ENCODE data around the gene DGCR8. TPM values are rescaled to one million over a fixed set of nuclear protein-coding genes. Genes with fewer than 3 reads are reported as not detected.

DGCR8 gene
- 23.0 and 37.3 TPM in 2 replicates for total RNA-seq (2014; rRNA removed; shearing (Covaris generic))

DNA sequence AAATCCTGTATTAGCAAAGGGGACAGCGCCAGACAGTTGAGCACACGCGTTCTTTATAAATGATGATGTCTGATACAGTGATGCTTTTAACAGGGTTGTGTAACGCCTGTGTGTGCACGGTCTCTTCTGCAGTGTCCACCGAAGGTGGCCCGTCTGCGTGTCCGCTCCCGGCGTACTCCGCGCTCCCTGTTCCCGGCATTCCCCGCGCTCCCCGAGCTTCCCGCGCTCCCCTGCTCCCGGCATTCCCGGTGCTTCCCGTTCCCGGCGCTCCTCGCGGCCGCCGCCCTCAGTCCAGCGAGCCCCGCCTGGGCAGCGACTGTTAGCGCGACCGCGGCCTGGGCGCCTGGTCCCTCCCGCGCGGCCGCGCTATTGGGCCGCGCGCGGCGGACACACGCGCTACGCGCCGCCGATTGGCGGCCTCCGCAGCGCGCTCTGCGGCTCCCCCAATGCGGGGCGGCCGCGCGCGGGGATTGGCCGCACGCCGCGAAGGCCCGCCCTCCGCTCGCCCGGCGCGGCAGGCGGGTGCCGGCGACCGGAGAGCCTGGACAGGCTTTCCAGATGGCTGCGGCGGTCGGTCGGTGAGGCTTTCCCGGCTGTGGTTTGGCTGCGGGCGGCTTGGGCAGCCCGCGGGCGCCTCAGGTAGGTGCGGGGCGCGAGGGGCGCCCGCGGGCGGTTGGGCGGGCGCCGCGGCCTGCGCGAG, at the start of gene DGCR8:
DGCR8 (plus strand) TSS at position 497 of the 700 bp plus-strand sequence. CDS start 5,723 bp downstream, outside the sequence.
- Histone ChIP-seq H3K27me3 (ENCODE audit: control insufficient read depth, insufficient read depth, low read length) (no peaks in the 10 kb centered on the region), H3K4me3 (ENCODE audit: insufficient read depth, low read depth, low read length) (peak within 1 kb of the TSS; percentile 74), H3K36me3 (replicated peaks; ENCODE audit: control insufficient read depth, insufficient read depth, low read length) (no peaks in the 10 kb centered on the region)
- peak; percentile 99 for DNase-seq

DNA sequence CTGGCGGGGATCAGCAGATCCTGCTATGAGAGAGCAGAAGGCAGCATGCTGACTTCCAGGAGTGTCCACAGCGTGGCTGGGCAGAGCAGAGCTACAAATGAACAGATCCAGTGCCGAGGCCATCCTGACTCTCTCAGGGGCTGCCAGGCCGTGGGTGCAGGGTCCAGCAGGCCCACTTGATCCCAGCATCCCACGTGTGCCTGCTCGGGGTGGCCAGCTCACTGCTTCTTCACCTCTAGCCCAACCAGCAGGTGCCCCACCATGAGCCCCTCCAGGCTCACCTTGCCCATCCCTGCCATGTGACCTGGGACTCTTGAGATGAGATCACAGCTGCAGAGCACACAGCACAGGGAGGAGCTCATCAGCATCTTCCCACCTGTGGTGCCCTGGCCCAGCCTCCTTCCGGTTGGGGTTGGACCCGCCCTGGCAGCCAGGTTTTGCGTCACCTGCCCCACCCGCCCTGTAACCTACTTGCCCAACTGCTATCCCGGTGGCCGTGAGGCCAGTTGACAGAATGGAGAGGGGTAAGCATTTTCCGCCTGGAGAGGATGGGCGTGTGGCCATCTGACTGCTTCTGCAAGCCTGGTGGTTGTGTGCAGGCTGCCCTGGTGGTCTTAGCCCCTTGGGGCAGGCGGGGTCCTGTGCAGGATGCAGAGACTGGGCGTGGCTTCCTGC, 48.2 kb upstream of the DGCR8 start:
- Histone ChIP-seq H3K27me3 (ENCODE audit: control insufficient read depth, insufficient read depth, low read length) (no peaks in the 10 kb centered on the region), H3K4me3 (ENCODE audit: insufficient read depth, low read depth, low read length) (no peak overlapping the region), H3K36me3 (replicated peaks; ENCODE audit: control insufficient read depth, insufficient read depth, low read length) (no peaks in the 10 kb centered on the region; the same call in 1 of the 2 replicates)
- DNase-seq = peak; percentile 71

DNA sequence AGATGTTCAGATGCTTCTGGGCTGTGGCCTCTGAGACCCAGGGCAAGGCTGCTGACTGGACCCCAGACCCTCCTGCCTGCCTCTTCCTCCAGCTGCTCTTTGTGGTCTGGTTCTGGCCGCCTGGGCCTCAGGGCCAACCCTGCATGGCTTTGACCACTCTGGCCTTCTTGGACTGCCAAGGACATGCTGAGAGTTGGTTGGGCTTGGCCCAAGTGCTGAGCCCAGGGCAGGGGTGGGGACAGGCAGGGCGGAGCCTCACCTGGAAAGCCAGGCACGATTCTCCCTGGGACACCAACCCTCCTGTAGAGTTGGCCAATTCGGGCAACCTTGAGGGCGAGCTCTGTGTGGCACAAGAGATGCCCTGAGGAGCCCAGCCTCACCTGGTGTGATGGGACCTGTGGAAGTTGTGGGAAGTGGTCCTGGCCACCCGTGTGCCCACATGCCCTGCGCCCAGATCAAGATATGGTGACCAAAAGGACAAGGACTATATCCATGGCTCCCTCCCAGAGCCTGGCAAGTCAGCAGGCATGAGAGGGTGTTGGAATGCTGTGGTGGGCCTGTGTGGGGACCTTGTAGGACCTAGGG, 47.5 kb upstream of the DGCR8 start:
- no peaks in the 10 kb centered on the region for H3K27me3 ChIP-seq (ENCODE audit: control insufficient read depth, insufficient read depth, low read length)
- H3K4me3 ChIP-seq (ENCODE audit: insufficient read depth, low read depth, low read length) = no peak overlapping the region
- no peaks in the 10 kb centered on the region; the same call in 1 of the 2 replicates for H3K36me3 ChIP-seq (replicated peaks; ENCODE audit: control insufficient read depth, insufficient read depth, low read length)
- DNase-seq = no peak

DNA sequence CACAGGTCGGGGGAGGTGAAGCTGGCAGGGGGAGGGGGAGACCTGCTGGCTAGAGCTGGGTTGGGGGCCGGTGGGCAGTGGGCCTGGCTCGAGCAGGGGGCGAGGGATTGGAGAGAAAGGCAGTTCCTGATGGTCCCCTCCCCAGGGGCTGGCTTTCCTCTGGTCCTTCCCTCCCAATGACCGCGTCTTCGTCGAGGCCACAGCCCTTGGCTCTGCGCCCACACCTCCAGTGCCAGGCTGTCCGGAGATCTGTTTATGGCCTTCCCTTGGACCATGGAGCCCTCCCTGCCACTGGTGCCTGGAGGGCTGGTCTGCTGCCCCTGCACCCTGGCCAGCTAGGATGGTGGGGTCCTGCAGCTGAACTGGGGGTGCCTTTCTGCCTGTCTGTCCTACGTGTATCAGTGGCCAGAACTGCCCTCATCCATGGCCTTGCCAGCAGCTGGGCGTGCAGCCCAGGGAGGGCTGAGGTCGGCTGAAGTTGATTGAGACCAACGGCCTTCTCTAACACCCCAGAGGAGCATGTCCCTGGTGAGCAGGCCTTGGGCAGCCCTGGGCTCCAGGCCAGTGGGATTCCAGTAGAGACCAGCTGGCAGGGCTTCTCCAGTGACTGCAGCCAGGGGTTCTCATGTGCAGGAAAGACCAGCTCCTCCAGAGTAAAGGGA, 46.9 kb upstream of the DGCR8 start:
- DNase-seq = no peak
- no peak overlapping the region for H3K4me3 ChIP-seq (ENCODE audit: insufficient read depth, low read depth, low read length)
- no peaks in the 10 kb centered on the region for H3K27me3 ChIP-seq (ENCODE audit: control insufficient read depth, insufficient read depth, low read length)
- no peaks in the 10 kb centered on the region; the same call in 1 of the 2 replicates for H3K36me3 ChIP-seq (replicated peaks; ENCODE audit: control insufficient read depth, insufficient read depth, low read length)

DNA sequence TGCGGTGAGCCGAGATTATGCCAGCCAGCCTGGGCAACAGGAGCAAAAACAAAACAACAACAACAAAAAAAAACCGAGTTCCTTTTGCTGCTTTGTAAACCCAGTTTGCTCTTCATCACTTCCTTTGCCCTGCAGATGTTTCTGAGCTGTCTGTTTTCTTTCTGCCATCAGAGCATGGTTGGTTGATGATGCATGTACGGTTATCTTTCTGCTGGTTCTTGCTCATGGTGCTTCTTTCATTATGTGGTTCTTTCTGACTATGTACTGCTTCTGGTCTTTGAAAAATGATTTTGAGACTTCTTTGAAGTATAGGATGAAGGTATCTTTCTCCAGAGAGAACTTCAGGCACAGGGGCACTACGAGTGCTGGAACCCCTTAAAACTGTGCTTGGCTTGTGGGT, 45.9 kb upstream of the DGCR8 start:
- DNase-seq = no peak
- Histone ChIP-seq H3K36me3 (replicated peaks; ENCODE audit: control insufficient read depth, insufficient read depth, low read length) (no peaks in the 10 kb centered on the region; the same call in 1 of the 2 replicates), H3K27me3 (ENCODE audit: control insufficient read depth, insufficient read depth, low read length) (no peaks in the 10 kb centered on the region), H3K4me3 (ENCODE audit: insufficient read depth, low read depth, low read length) (no peak overlapping the region)

- H3K4me3 ChIP-seq (ENCODE audit: insufficient read depth, low read depth, low read length) = no peak overlapping the region
- no peaks in the 10 kb centered on the region; the same call in 1 of the 2 replicates for H3K36me3 ChIP-seq (replicated peaks; ENCODE audit: control insufficient read depth, insufficient read depth, low read length)
- DNase-seq = no peak
- H3K27me3 ChIP-seq (ENCODE audit: control insufficient read depth, insufficient read depth, low read length) = no peaks in the 10 kb centered on the region
These were observed 44.5 kb upstream of the DGCR8 start for GRCh38 chr22:20035375-20036083.

DNA sequence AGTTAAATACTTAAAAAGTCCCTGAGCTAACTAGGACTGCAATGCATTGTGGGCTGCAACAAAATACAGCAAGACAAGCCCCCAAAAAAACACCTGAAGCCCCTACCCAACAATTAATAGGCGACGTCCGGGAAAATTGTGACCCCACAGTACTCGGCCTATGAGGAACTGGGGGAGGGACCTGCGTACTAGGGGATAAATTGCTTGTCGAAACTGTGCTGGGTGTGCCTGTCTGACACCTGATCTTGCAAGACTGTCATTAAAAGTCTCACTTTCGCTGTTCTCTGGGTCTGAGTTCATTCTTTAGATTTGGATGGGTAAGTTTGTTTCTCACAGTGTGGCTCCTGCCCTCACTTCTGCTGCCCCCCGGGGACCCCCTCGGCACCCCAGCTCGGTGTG, 44.0 kb upstream of the DGCR8 start:
- Histone ChIP-seq H3K27me3 (ENCODE audit: control insufficient read depth, insufficient read depth, low read length) (no peaks in the 10 kb centered on the region), H3K36me3 (replicated peaks; ENCODE audit: control insufficient read depth, insufficient read depth, low read length) (no peaks in the 10 kb centered on the region; the same call in 1 of the 2 replicates), H3K4me3 (ENCODE audit: insufficient read depth, low read depth, low read length) (no peak overlapping the region)
- DNase-seq = no peak

- Histone ChIP-seq H3K27me3 (ENCODE audit: control insufficient read depth, insufficient read depth, low read length) (no peaks in the 10 kb centered on the region), H3K36me3 (replicated peaks; ENCODE audit: control insufficient read depth, insufficient read depth, low read length) (no peaks in the 10 kb centered on the region; the same call in 1 of the 2 replicates), H3K4me3 (ENCODE audit: insufficient read depth, low read depth, low read length) (no peak overlapping the region)
- no peak for DNase-seq
These were observed 43.3 kb upstream of the DGCR8 start for GRCh38 chr22:20036535-20037392.

- Histone ChIP-seq H3K36me3 (replicated peaks; ENCODE audit: control insufficient read depth, insufficient read depth, low read length) (no peaks in the 10 kb centered on the region; the same call in 1 of the 2 replicates), H3K4me3 (ENCODE audit: insufficient read depth, low read depth, low read length) (no peak overlapping the region), H3K27me3 (ENCODE audit: control insufficient read depth, insufficient read depth, low read length) (no peaks in the 10 kb centered on the region)
- DNase-seq = no peak
These were observed 42.6 kb upstream of the DGCR8 start for GRCh38 chr22:20037419-20037818.

DNA sequence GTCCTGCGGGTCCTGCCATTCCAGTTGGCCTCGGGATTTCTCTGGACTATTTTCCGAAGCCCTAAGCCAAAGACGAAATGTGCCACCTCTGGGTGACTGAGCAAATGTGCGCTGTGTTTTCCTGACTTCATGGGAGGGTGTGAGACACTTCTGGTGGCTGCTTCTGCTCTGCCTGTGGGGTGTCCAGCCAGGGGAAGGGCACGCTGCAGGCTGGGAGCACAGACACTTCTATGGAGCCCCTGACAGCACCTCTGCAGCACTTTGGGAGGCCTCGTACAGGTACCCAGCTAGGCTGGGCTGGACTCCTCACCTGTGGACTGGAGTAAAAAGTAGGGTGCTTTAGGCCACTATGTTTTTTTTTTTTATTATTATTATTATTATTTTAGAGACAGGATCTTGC, 41.5 kb upstream of the DGCR8 start:
- H3K36me3 ChIP-seq (replicated peaks; ENCODE audit: control insufficient read depth, insufficient read depth, low read length) = no peaks in the 10 kb centered on the region; the same call in 1 of the 2 replicates
- no peaks in the 10 kb centered on the region for H3K27me3 ChIP-seq (ENCODE audit: control insufficient read depth, insufficient read depth, low read length)
- DNase-seq = no peak
- H3K4me3 ChIP-seq (ENCODE audit: insufficient read depth, low read depth, low read length) = no peak overlapping the region

DNA sequence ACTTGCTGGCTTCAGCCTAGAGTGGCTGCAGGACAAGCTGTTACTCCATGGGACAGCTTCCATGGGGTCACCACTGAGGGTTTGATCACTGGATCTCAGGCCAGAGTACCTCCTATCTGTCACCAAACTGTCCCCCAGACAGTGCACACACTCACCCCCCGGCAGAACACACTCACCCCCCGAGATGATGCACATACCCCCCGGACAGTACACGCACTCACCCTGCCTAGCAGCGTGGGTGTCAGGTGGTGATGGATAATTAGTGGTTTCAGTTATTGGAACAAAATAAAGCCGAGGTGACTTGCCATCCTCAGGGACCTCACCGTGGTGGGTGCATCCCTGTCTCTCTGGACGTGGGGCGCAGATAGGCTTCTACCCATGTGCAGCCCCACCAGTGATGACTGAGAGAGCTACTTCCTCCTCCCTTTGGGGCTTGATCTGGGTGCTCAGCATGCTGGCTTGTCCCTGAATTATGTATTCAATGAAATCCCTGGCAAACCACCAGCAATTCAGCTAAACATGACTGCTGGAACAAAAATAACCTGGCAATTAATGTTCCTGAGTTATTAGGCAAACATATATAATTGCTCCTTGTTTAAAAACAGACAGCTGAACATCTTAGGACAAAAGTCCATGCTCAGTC, 40.2 kb upstream of the DGCR8 start:
- Histone ChIP-seq H3K4me3 (ENCODE audit: insufficient read depth, low read depth, low read length) (no peak overlapping the region), H3K27me3 (ENCODE audit: control insufficient read depth, insufficient read depth, low read length) (no peaks in the 10 kb centered on the region), H3K36me3 (replicated peaks; ENCODE audit: control insufficient read depth, insufficient read depth, low read length) (no peaks in the 10 kb centered on the region)
- DNase-seq = no peak

DNA sequence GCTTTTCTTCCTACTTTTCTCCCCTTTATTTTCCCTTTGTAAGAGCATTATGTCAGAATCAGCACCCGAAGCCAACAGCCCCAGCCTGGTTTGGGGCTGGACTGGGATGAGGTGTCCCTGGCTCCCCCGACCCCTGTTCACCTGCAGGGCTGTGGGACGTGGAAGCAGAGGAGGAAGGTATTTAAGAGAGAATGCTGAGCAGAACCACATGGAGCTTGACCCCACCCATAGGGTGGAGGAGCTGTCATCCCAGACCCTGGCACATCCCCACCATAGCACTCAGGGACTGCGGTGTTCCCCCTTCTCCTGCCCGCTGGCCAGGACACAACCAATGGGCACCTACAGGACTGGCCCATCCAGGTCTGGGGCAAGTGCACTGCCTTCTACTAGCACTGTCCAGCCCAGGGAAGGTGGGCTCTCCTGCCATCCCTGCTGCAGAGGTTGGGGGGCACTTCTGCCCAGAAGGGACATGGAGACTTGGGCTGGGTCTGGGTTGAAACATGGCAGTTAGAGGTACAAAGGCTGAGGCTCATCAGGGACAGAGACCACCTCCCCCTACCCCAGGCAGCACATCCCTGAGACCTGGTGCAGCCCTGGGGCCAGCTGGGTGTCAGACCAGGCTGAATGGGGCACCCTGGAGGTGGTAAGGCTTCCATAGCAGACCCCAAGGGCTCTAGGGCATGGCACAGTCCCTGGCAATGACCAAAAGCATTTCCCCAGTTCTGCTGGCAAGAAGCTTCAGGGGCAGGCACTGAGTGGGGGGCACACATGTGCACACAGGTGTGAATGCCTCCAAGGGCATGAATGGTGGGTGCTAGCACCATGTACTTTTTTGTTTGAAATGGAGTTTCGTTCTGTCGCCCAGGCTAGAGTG, 39.5 kb upstream of the DGCR8 start:
- Histone ChIP-seq H3K27me3 (ENCODE audit: control insufficient read depth, insufficient read depth, low read length) (no peaks in the 10 kb centered on the region), H3K36me3 (replicated peaks; ENCODE audit: control insufficient read depth, insufficient read depth, low read length) (no peaks in the 10 kb centered on the region), H3K4me3 (ENCODE audit: insufficient read depth, low read depth, low read length) (no peak overlapping the region)
- DNase-seq = no peak

All from H7 (cell line).